Bronchial epithelial cell (primary cell): ENCODE measurements around the gene GCNA. TPM values are rescaled to one million over a fixed set of nuclear protein-coding genes. Genes with fewer than 3 reads are reported as not detected.

Experiments
- DNase-seq: peaks from one replicate; pipeline ENCODE4 v3.0.0-alpha.2; 2010; ENCODE audit warnings: low read depth
- FAIRE-seq: peaks from 2 replicates; lab custom pipeline; 2011; peaks lifted over from hg19 to GRCh38; lab: Jason Lieb, UNC
- H3K27me3 ChIP-seq: 2 replicates; pipeline ENCODE4 v1.5.1; 2011; ENCODE audit warnings: low read length; ENCODE audit not compliant: control insufficient read depth, insufficient read depth
- H3K36me3 ChIP-seq: 2 replicates; pipeline ENCODE4 v1.5.1; 2011; ENCODE audit warnings: low read length; ENCODE audit not compliant: control insufficient read depth, insufficient read depth
- H3K4me3 ChIP-seq: 2 replicates; pipeline ENCODE4 v1.5.1; 2011; ENCODE audit warnings: mild to moderate bottlenecking, low read depth, low read length, control low read depth
- CTCF ChIP-seq: IDR thresholded peaks from 2 replicates; pipeline ENCODE4 v1.5.1; 2011; ENCODE audit warnings: mild to moderate bottlenecking, moderate library complexity, low read length, control low read depth, inconsistent platforms; ENCODE audit not compliant: insufficient read depth, severe bottlenecking
- total RNA-seq: library from RNA; depleted of rRNA; stranded (reverse); fragments of >200 nt; gene quantifications from 2 replicates; pipeline ENCODE4 v1.2.1, GENCODE V29; 2014

Gene GCNA
- total RNA-seq, 1 donor from 2014 or later: 1.6 TPM

DNA sequence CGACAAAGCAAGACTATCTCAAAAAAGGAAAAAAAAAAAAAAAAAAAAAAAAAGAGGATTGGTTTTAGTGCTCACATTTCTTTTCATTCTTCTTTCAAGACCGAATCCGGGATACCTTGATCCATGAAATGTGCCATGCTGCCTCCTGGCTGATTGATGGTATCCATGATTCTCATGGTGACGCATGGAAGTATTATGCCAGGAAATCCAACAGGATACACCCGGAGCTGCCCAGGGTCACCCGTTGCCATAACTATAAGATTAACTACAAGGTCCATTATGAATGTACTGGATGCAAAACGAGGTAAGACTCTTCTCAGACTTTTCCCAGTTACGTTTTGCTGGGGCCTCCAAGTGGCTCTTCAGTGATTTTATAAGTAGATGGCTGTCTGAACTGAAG is 34.0 kb downstream of the GCNA start:
- no peaks in the 10 kb centered on the region for H3K27me3 ChIP-seq
- no peak for TF ChIP-seq CTCF
- no peak overlapping the region for H3K4me3 ChIP-seq
- DNase-seq (no peak), FAIRE-seq (no peak)
- H3K36me3 ChIP-seq: peaks cover 10% of the 10 kb centered on the region

- H3K27me3 ChIP-seq: no peaks in the 10 kb centered on the region
- DNase-seq (no peak), FAIRE-seq (no peak)
- peaks cover 4% of the 10 kb centered on the region for H3K36me3 ChIP-seq
- H3K4me3 ChIP-seq: no peak overlapping the region
- no peak for TF ChIP-seq CTCF
Measured at GRCh38 chrX:71615056-71615455, 36.8 kb downstream of the GCNA start.

GRCh38 chrX:71615954-71616353 is 37.7 kb downstream of the GCNA start:
- FAIRE-seq (no peak), DNase-seq (no peak)
- no peak for TF ChIP-seq CTCF
- Histone ChIP-seq H3K27me3 (no peaks in the 10 kb centered on the region), H3K36me3 (peaks cover 2% of the 10 kb centered on the region), H3K4me3 (no peak overlapping the region)

GRCh38 chrX:71616672-71617529 is 38.7 kb downstream of the GCNA start:
- TF ChIP-seq CTCF: no peak
- Histone ChIP-seq H3K36me3 (peaks cover 2% of the 10 kb centered on the region), H3K27me3 (no peaks in the 10 kb centered on the region), H3K4me3 (no peak overlapping the region)
- DNase-seq (no peak), FAIRE-seq (no peak)

DNA sequence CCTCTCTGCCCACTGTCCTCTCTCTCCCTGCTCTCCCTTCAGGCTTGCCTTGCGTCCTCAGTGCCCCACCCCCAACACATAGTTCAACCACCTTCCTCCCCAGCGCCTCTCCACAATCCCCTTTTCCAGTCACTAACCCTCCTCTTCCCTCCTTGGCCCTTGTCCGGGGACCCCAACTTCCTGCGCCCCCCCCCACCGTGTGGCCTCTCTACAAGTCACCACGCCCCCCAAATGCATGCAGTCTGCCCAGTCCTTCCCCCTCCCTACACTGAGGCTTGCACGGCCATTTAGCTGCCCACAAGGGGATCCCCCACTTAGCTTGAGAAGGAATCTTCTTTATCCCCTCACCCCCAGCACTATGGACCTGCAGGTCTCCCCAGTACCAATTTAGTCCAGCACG is 39.5 kb downstream of the GCNA start:
- peaks cover 2% of the 10 kb centered on the region for H3K36me3 ChIP-seq
- H3K4me3 ChIP-seq: no peak overlapping the region
- DNase-seq: no peak
- no peak for FAIRE-seq
- no peaks in the 10 kb centered on the region for H3K27me3 ChIP-seq
- TF ChIP-seq CTCF: no peak

GRCh38 chrX:71618303-71618721 is 40.1 kb downstream of the GCNA start, which contains the start of gene CXCR3:
Gene CXCR3, minus strand, starts transcription at chrX:71618511. Its CDS starts 62 bp downstream, at chrX:71618449.
- FAIRE-seq (no peak), DNase-seq (no peak)
- no peak within 1 kb of the TSS for H3K4me3 ChIP-seq
- no peak for TF ChIP-seq CTCF
- peaks cover 2% of the 10 kb centered on the region for H3K36me3 ChIP-seq
- H3K27me3 ChIP-seq: no peaks in the 10 kb centered on the region
